Mesothelial cell of epicardium (in vitro differentiated cells): ENCODE measurements around the gene KCNT2. TPM values are rescaled to one million over a fixed set of nuclear protein-coding genes. Genes with fewer than 3 reads are reported as not detected.
A peak's percentile ranks its signal among the peaks of the same experiment; 100 is the strongest.

Experiments used
- DNase-seq, 2 experiments: peaks; one replicate each; pipeline ENCODE4 v3.0.0; 2021; ENCODE audit warnings: low spot score in 2 of 2; ENCODE audit not compliant: unreplicated experiment in 2 of 2
- H3K27ac Mint-ChIP-seq: 2 replicates; pipeline ENCODE4 v1.8.0; 2021; ENCODE audit warnings: mixed read lengths
- H3K27me3 Mint-ChIP-seq: 2 replicates; pipeline ENCODE4 v1.8.0; 2021; ENCODE audit warnings: low read depth, mixed read lengths
- H3K36me3 Mint-ChIP-seq: 2 replicates; pipeline ENCODE4 v1.8.0; 2021; ENCODE audit warnings: mixed read lengths
- H3K4me1 Mint-ChIP-seq: 2 replicates; pipeline ENCODE4 v1.8.0; 2021; ENCODE audit warnings: mixed read lengths
- H3K4me3 Mint-ChIP-seq: 2 replicates; pipeline ENCODE4 v1.8.0; 2021; ENCODE audit warnings: mild to moderate bottlenecking, moderate library complexity, mixed read lengths
- H3K9me3 Mint-ChIP-seq: 2 replicates; pipeline ENCODE4 v1.8.0; 2021; ENCODE audit warnings: mixed read lengths
- CTCF ChIP-seq: fragments of 200-600 bp; sonication (generic); IDR thresholded peaks from one replicate; pipeline ENCODE4 v1.5.0; 2021; ENCODE audit warnings: antibody characterized with exemption; ENCODE audit not compliant: unreplicated experiment
- total RNA-seq: library from RNA; stranded (reverse); gene quantifications from 3 replicates; pipeline ENCODE4 v1.2.1, GENCODE V29; 2021

KCNT2 gene
- total RNA-seq, 1 donor from 2014 or later, result 25.6 TPM

GRCh38 chr1:196306421-196306820 is 301.8 kb downstream of the KCNT2 start:
- DNase-seq, result no peak
- Mint-ChIP-seq H3K4me1 (peaks cover 9% of the 10 kb centered on the region), H3K36me3 (peaks cover 8% of the 10 kb centered on the region), H3K27ac (no peak overlapping the region), H3K27me3 (no peaks in the 10 kb centered on the region), H3K4me3 (no peak overlapping the region), H3K9me3 (peaks cover 5% of the 10 kb centered on the region)
- TF ChIP-seq CTCF, result no peak

GRCh38 chr1:196305216-196305615 is 303.0 kb downstream of the KCNT2 start:
- no peak overlapping the region for H3K4me3 Mint-ChIP-seq
- H3K27me3 Mint-ChIP-seq, result no peaks in the 10 kb centered on the region
- DNase-seq, result no peak
- H3K27ac Mint-ChIP-seq, result no peak overlapping the region
- peaks cover 5% of the 10 kb centered on the region for H3K9me3 Mint-ChIP-seq
- peaks cover 8% of the 10 kb centered on the region for H3K36me3 Mint-ChIP-seq
- no peak for TF ChIP-seq CTCF
- peaks cover 9% of the 10 kb centered on the region for H3K4me1 Mint-ChIP-seq

GRCh38 chr1:196302981-196303380 is 305.3 kb downstream of the KCNT2 start:
- H3K4me1 Mint-ChIP-seq, result peaks cover 9% of the 10 kb centered on the region

GRCh38 chr1:196302420-196302819 is 305.8 kb downstream of the KCNT2 start:
- Mint-ChIP-seq H3K27ac (peak overlapping the region; percentile 51), H3K36me3 (no peaks in the 10 kb centered on the region), H3K4me1 (peaks cover 9% of the 10 kb centered on the region), H3K27me3 (no peaks in the 10 kb centered on the region), H3K4me3 (no peak overlapping the region), H3K9me3 (no peaks in the 10 kb centered on the region)
- TF ChIP-seq CTCF, result no peak
- DNase-seq, result no peak

More at GRCh38 chr1:196302981-196303380, 305.3 kb downstream of the KCNT2 start:
- no peak for TF ChIP-seq CTCF
- H3K36me3 Mint-ChIP-seq, result peaks cover 2% of the 10 kb centered on the region
- H3K27me3 Mint-ChIP-seq, result no peaks in the 10 kb centered on the region
- no peak for DNase-seq
- H3K9me3 Mint-ChIP-seq, result no peaks in the 10 kb centered on the region
- peak overlapping the region; percentile 37 for H3K27ac Mint-ChIP-seq
- H3K4me3 Mint-ChIP-seq, result no peak overlapping the region

GRCh38 chr1:196295766-196296165 is 312.5 kb downstream of the KCNT2 start:
- Mint-ChIP-seq H3K36me3 (peaks cover 15% of the 10 kb centered on the region), H3K27ac (no peak overlapping the region), H3K4me3 (no peak overlapping the region), H3K9me3 (peaks cover 4% of the 10 kb centered on the region), H3K27me3 (no peaks in the 10 kb centered on the region), H3K4me1 (peaks cover 5% of the 10 kb centered on the region)
- DNase-seq, result no peak
- TF ChIP-seq CTCF, result no peak

GRCh38 chr1:196278816-196279215 is 329.4 kb downstream of the KCNT2 start:
- Mint-ChIP-seq H3K36me3 (peaks cover 21% of the 10 kb centered on the region), H3K27me3 (no peaks in the 10 kb centered on the region), H3K4me1 (peaks cover 2% of the 10 kb centered on the region), H3K4me3 (no peak overlapping the region), H3K9me3 (no peaks in the 10 kb centered on the region), H3K27ac (no peak overlapping the region)
- no peak for TF ChIP-seq CTCF
- no peak for DNase-seq
